Nephron (organoid): Measurements from ENCODE around the gene LRCOL1.

Experiments used
- H3K27ac Mint-ChIP-seq, 3 experiments: 2 replicates each; pipeline ENCODE4 v1.8.0; 2020; ENCODE audit warnings: mixed read lengths in 3 of 3, mild to moderate bottlenecking in 2 of 3, moderate library complexity in 1 of 3
- H3K27me3 Mint-ChIP-seq: 2 replicates; pipeline ENCODE4 v1.8.0; 2021; ENCODE audit warnings: low read depth, mild to moderate bottlenecking, moderate library complexity, mixed read lengths
- H3K36me3 Mint-ChIP-seq: 2 replicates; pipeline ENCODE4 v1.8.0; 2020; ENCODE audit warnings: low read depth, mixed read lengths
- H3K4me1 Mint-ChIP-seq: 2 replicates; pipeline ENCODE4 v1.8.0; 2020; ENCODE audit warnings: mixed read lengths
- H3K4me3 Mint-ChIP-seq, 3 experiments: 2 replicates each; pipeline ENCODE4 v1.8.0; 2020; ENCODE audit warnings: mild to moderate bottlenecking in 3 of 3, mixed read lengths in 3 of 3, moderate library complexity in 2 of 3
- H3K9me3 Mint-ChIP-seq: 2 replicates; pipeline ENCODE4 v1.8.0; 2020; ENCODE audit warnings: mixed read lengths
- TF ChIP-seq, protein P1 (sequence below), 3 experiments: fragments of 200-600 bp; sonication (generic); IDR thresholded peaks; one replicate each; pipeline ENCODE4 v1.5.0; 2021; ENCODE audit warnings: antibody characterized with exemption in 3 of 3; ENCODE audit not compliant: unreplicated experiment in 3 of 3

LRCOL1 gene

GRCh38 chr12:132554845-132555630 lies 55.3 kb downstream of the LRCOL1 start:
- no peak overlapping the region for H3K27ac Mint-ChIP-seq
- peaks cover 11% of the 10 kb centered on the region for H3K27me3 Mint-ChIP-seq
- H3K9me3 Mint-ChIP-seq, result no peaks in the 10 kb centered on the region
- TF ChIP-seq, protein P1, sequence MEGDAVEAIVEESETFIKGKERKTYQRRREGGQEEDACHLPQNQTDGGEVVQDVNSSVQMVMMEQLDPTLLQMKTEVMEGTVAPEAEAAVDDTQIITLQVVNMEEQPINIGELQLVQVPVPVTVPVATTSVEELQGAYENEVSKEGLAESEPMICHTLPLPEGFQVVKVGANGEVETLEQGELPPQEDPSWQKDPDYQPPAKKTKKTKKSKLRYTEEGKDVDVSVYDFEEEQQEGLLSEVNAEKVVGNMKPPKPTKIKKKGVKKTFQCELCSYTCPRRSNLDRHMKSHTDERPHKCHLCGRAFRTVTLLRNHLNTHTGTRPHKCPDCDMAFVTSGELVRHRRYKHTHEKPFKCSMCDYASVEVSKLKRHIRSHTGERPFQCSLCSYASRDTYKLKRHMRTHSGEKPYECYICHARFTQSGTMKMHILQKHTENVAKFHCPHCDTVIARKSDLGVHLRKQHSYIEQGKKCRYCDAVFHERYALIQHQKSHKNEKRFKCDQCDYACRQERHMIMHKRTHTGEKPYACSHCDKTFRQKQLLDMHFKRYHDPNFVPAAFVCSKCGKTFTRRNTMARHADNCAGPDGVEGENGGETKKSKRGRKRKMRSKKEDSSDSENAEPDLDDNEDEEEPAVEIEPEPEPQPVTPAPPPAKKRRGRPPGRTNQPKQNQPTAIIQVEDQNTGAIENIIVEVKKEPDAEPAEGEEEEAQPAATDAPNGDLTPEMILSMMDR (IDR thresholded peaks at IDR 0.05; ENCODE audit: unreplicated experiment in 3 of 3), result peak in 2 of 3 experiments; percentile 20 to 40
- H3K36me3 Mint-ChIP-seq, result peaks cover 12% of the 10 kb centered on the region
- H3K4me1 Mint-ChIP-seq, result peaks cover 4% of the 10 kb centered on the region
- H3K4me3 Mint-ChIP-seq, result no peak overlapping the region
